Mesenchymal stem cell (in vitro differentiated cells and primary cell): ENCODE measurements around the gene WFDC1.

Experiments
- DNase-seq: peaks from one replicate; pipeline ENCODE4 v3.0.0-alpha.2; 2013
- H2AFZ ChIP-seq: one replicate; pipeline ENCODE4 v1.6.1; 2013; ENCODE audit warnings: low read depth, mild to moderate bottlenecking, control low read depth, inconsistent platforms, low read length, moderate library complexity
- H2AK5ac ChIP-seq: 2 replicates; pipeline ENCODE4 v1.6.1; 2013; ENCODE audit warnings: low read length, moderate library complexity, mild to moderate bottlenecking, inconsistent platforms; ENCODE audit not compliant: severe bottlenecking
- H2BK120ac ChIP-seq: one replicate; pipeline ENCODE4 v1.6.1; 2013; ENCODE audit warnings: low read depth, mild to moderate bottlenecking, inconsistent platforms, low read length, moderate library complexity
- H2BK12ac ChIP-seq, 2 experiments: one replicate each; pipeline ENCODE4 v1.6.1; 2013; ENCODE audit warnings: inconsistent platforms in 2 of 2, low read length in 2 of 2, mild to moderate bottlenecking in 2 of 2, moderate library complexity in 2 of 2, control low read depth in 1 of 2
- H2BK15ac ChIP-seq: one replicate; pipeline ENCODE4 v1.6.1; 2013; ENCODE audit warnings: mild to moderate bottlenecking, low read depth, inconsistent platforms; ENCODE audit not compliant: poor library complexity, severe bottlenecking
- H2BK5ac ChIP-seq: 2 replicates; pipeline ENCODE4 v1.6.1; 2013; ENCODE audit warnings: low read depth, mild to moderate bottlenecking, low read length, control low read depth, inconsistent platforms; ENCODE audit not compliant: poor library complexity, severe bottlenecking
- H3K14ac ChIP-seq, 2 experiments: one replicate each; pipeline ENCODE4 v1.6.1; 2013; ENCODE audit warnings: inconsistent platforms in 2 of 2, low read length in 2 of 2, control low read depth in 1 of 2, mild to moderate bottlenecking in 1 of 2, moderate library complexity in 1 of 2
- H3K18ac ChIP-seq, 2 experiments: one replicate each; pipeline ENCODE4 v1.6.1; 2013; ENCODE audit warnings: inconsistent platforms in 2 of 2, low read length in 2 of 2, control low read depth in 1 of 2, low read depth in 1 of 2, mild to moderate bottlenecking in 1 of 2
- H3K23ac ChIP-seq, 2 experiments: one replicate each; pipeline ENCODE4 v1.6.1; 2013; ENCODE audit warnings: inconsistent platforms in 2 of 2, low read length in 2 of 2, mild to moderate bottlenecking in 2 of 2, moderate library complexity in 2 of 2, control low read depth in 1 of 2
- H3K27ac ChIP-seq: 2 replicates; pipeline ENCODE4 v1.5.1; 2013; ENCODE audit warnings: mild to moderate bottlenecking, moderate library complexity, low read length, control low read depth, inconsistent platforms; ENCODE audit not compliant: poor library complexity, severe bottlenecking
- H3K27me3 ChIP-seq, 2 experiments: 2 replicates each; pipeline versions ENCODE4 v1.6.1 to v1.7.0; 2013; ENCODE audit warnings: low read length in 2 of 2, mild to moderate bottlenecking in 2 of 2, moderate library complexity in 2 of 2, control low read depth in 1 of 2, inconsistent platforms in 1 of 2; ENCODE audit not compliant: control insufficient read depth in 1 of 2, insufficient read depth in 1 of 2
- H3K36me3 ChIP-seq, 2 experiments: 2 replicates each; pipeline versions ENCODE4 v1.6.1 to v1.7.0; 2013; ENCODE audit warnings: low read length in 2 of 2, control low read depth in 1 of 2, inconsistent platforms in 1 of 2, low read depth in 1 of 2, mild to moderate bottlenecking in 1 of 2; ENCODE audit not compliant: insufficient read depth in 2 of 2, control insufficient read depth in 1 of 2
- H3K4ac ChIP-seq, 2 experiments: one replicate each; pipeline ENCODE4 v1.6.1; 2013; ENCODE audit warnings: inconsistent platforms in 2 of 2, low read length in 2 of 2, mild to moderate bottlenecking in 2 of 2, moderate library complexity in 2 of 2, control low read depth in 1 of 2, low read depth in 1 of 2
- H3K4me1 ChIP-seq: 2 replicates; pipeline ENCODE4 v1.6.1; 2013; ENCODE audit warnings: low read depth, low read length, control low read depth; ENCODE audit not compliant: control insufficient read depth, insufficient read depth
- H3K4me2 ChIP-seq: 2 replicates; pipeline ENCODE4 v1.6.1; 2013; ENCODE audit warnings: low read length, mild to moderate bottlenecking, inconsistent platforms; ENCODE audit not compliant: poor library complexity, severe bottlenecking
- H3K4me3 ChIP-seq, 2 experiments: 2 replicates each; pipeline versions ENCODE4 v1.5.1 to v1.7.0; 2013; ENCODE audit warnings: low read length in 2 of 2, mild to moderate bottlenecking in 2 of 2, control low read depth in 1 of 2, low read depth in 1 of 2; ENCODE audit not compliant: insufficient read depth in 1 of 2
- H3K79me1 ChIP-seq: replicated peaks from 2 replicates; pipeline ENCODE4 v1.6.1; 2013; ENCODE audit warnings: mild to moderate bottlenecking, control low read depth, low read length, inconsistent platforms; ENCODE audit not compliant: poor library complexity, severe bottlenecking
- H3K9ac ChIP-seq: 2 replicates; pipeline ENCODE4 v1.7.0; 2013; ENCODE audit warnings: mild to moderate bottlenecking, low read length, moderate library complexity
- H3K9me3 ChIP-seq: 2 replicates; pipeline ENCODE4 v1.7.0; 2013; ENCODE audit warnings: mild to moderate bottlenecking, low read length; ENCODE audit not compliant: control insufficient read depth
- H4K8ac ChIP-seq: one replicate; pipeline ENCODE4 v1.6.1; 2013; ENCODE audit warnings: inconsistent platforms, mild to moderate bottlenecking, low read length, moderate library complexity
- H4K91ac ChIP-seq: one replicate; pipeline ENCODE4 v1.6.1; 2013; ENCODE audit warnings: mild to moderate bottlenecking, low read length, inconsistent platforms
- WGBS: methylation state at CpG from one replicate; pipeline ENCODE4 v1.1.7; 2013; ENCODE audit warnings: mixed read lengths; 5-methylcytosine and 5-hydroxymethylcytosine counted together

The WFDC1 gene

GRCh38 chr16:84312783-84313382 lies 18.2 kb downstream of the WFDC1 start:
- Histone ChIP-seq H2BK120ac (no peak overlapping the region), H3K18ac (no peak overlapping the region), H3K79me1 (no peaks in the 10 kb centered on the region), H3K9ac (no peak overlapping the region), H3K4ac (no peak overlapping the region), H2BK5ac (no peak overlapping the region), H2AFZ (no peak overlapping the region), H3K4me1 (no peaks in the 10 kb centered on the region), H3K27ac (no peak overlapping the region), H2BK12ac (no peak overlapping the region), H4K8ac (no peak overlapping the region), H4K91ac (no peak overlapping the region), H3K36me3 (no peaks in the 10 kb centered on the region), H3K23ac (no peak overlapping the region), H3K4me2 (no peak overlapping the region), H3K27me3 (peaks cover 44 to 77% of the 10 kb centered on the region in 2 experiments), H3K9me3 (peaks cover 3% of the 10 kb centered on the region), H2AK5ac (no peak overlapping the region), H2BK15ac (peak overlapping the region; percentile 19), H3K4me3 (no peak overlapping the region), H3K14ac (no peak overlapping the region)
- WGBS = 7% methylated on average over 54 of the region's 55 CpGs
- DNase-seq = no peak

GRCh38 chr16:84313921-84314320 lies 19.2 kb downstream of the WFDC1 start:
- H3K4me3 ChIP-seq = no peak overlapping the region
- H2AFZ ChIP-seq = no peak overlapping the region
- H4K8ac ChIP-seq = no peak overlapping the region
- no peak overlapping the region for H3K9ac ChIP-seq
- peaks cover 35 to 72% of the 10 kb centered on the region in 2 experiments for H3K27me3 ChIP-seq
- no peak overlapping the region for H3K18ac ChIP-seq
- H3K4me2 ChIP-seq = no peak overlapping the region
- no peaks in the 10 kb centered on the region for H3K4me1 ChIP-seq
- no peak overlapping the region for H3K23ac ChIP-seq
- no peak overlapping the region for H3K14ac ChIP-seq
- no peak overlapping the region for H3K4ac ChIP-seq
- H3K27ac ChIP-seq = no peak overlapping the region
- DNase-seq = no peak
- H2BK12ac ChIP-seq = no peak overlapping the region
- H3K79me1 ChIP-seq = no peaks in the 10 kb centered on the region
- no peak overlapping the region for H2BK120ac ChIP-seq
- H2BK5ac ChIP-seq = no peak overlapping the region
- no peak overlapping the region for H2AK5ac ChIP-seq
- H3K9me3 ChIP-seq = peaks cover 6% of the 10 kb centered on the region
- H4K91ac ChIP-seq = no peak overlapping the region
- no peaks in the 10 kb centered on the region for H3K36me3 ChIP-seq
- 77% methylated on average over 10 of the region's 10 CpGs for WGBS
- H2BK15ac ChIP-seq = no peak overlapping the region

- Histone ChIP-seq H3K79me1 (no peaks in the 10 kb centered on the region), H2AFZ (no peak overlapping the region), H2BK15ac (no peak overlapping the region), H4K8ac (no peak overlapping the region), H2BK120ac (no peak overlapping the region), H3K4me1 (no peaks in the 10 kb centered on the region), H3K27me3 (peaks cover 35 to 73% of the 10 kb centered on the region in 2 experiments), H3K36me3 (no peaks in the 10 kb centered on the region), H3K27ac (no peak overlapping the region), H3K23ac (no peak overlapping the region), H2AK5ac (no peak overlapping the region), H3K4me2 (no peak overlapping the region), H3K18ac (no peak overlapping the region), H4K91ac (no peak overlapping the region), H3K4me3 (no peak overlapping the region), H2BK5ac (no peak overlapping the region), H3K4ac (no peak overlapping the region), H3K9ac (no peak overlapping the region), H3K9me3 (peaks cover 6% of the 10 kb centered on the region), H2BK12ac (no peak overlapping the region), H3K14ac (peak overlapping the region in 1 of 2 experiments; percentile 18)
- no peak for DNase-seq
- 85% methylated on average over 6 of the region's 6 CpGs for WGBS
Measured at GRCh38 chr16:84314373-84314772, 19.7 kb downstream of the WFDC1 start.

GRCh38 chr16:84314814-84315213 lies 20.1 kb downstream of the WFDC1 start:
- H2AFZ ChIP-seq = no peak overlapping the region
- no peak overlapping the region for H2BK15ac ChIP-seq
- peaks cover 35 to 73% of the 10 kb centered on the region in 2 experiments for H3K27me3 ChIP-seq
- peaks cover 6% of the 10 kb centered on the region for H3K9me3 ChIP-seq
- H3K23ac ChIP-seq = no peak overlapping the region
- H3K18ac ChIP-seq = no peak overlapping the region
- H3K14ac ChIP-seq = no peak overlapping the region
- H3K4me1 ChIP-seq = no peaks in the 10 kb centered on the region
- H3K27ac ChIP-seq = no peak overlapping the region
- H2AK5ac ChIP-seq = no peak overlapping the region
- no peak overlapping the region for H4K91ac ChIP-seq
- DNase-seq = no peak
- H3K9ac ChIP-seq = no peak overlapping the region
- H3K4me3 ChIP-seq = no peak overlapping the region
- WGBS = 77% methylated on average over 4 of the region's 4 CpGs
- H3K79me1 ChIP-seq = no peaks in the 10 kb centered on the region
- no peaks in the 10 kb centered on the region for H3K36me3 ChIP-seq
- H2BK12ac ChIP-seq = no peak overlapping the region
- H3K4ac ChIP-seq = no peak overlapping the region
- H2BK120ac ChIP-seq = no peak overlapping the region
- H2BK5ac ChIP-seq = no peak overlapping the region
- no peak overlapping the region for H3K4me2 ChIP-seq
- H4K8ac ChIP-seq = no peak overlapping the region
